Measurements from ENCODE around the gene LRFN2.

Gene LRFN2

DNA sequence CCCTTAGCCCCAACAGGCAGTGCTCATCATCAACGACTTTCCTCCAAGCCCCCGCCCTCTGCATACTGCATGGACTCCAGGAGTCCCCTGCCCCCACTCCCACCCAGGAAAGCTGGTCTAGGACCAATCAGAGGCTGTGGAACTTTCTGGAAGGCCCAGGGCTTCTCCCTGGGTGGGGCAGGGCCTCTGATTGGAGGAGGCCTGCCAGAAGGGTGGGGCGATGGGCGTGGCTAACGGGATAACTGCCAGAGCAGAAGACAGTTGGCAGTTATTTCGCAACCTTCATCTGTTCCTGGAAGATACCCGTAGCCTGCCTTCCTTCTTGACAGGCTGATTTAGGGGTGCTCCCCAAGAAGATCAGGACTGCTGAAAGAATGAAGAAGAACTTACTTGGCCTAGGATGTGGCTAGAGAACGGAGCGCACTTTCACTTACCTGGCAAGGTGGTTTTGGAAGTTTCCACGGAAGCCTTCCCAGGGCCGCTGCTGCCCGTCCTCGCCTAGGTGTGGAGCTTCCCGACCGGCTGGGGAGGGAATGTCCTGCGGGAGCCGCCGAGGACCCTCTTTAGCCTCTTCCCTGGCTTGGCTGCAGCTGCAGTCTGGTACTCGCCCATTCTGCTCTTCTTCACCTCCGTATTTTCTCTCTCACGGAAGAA lies 209.0 kb downstream of the LRFN2 start:
- no peak for DNase-seq (ENCODE audit: low spot score)

DNA sequence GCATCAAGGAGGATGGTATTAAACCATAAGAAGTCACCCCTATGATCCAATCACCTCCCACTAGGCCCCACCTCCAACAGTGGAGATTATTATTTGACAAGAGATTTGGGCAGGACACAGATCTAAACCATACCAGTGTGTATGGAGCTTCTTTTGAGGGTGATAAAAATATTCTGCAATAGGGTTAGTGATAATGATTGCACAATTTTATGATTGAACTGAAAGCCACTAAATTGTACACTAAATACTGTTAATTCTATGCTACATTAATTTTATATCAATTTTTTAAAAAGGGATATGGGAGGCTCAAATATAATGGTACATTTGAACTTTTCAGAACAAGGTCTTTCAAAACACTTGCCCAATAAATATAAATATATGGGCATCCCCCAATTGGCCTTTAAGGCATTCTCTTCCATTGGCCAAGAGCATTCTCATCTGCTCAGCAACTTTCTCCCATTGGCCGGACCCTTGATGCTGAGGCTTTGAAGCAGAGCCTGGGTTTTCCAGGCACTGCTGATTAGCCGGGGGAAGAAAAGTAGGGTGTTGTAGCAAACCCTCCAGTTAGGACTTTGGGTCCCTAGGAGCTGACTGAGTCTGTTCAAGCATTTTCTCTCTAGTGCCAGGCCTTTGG lies 209.9 kb downstream of the LRFN2 start:
- no peak for DNase-seq (ENCODE audit: low spot score)

DNA sequence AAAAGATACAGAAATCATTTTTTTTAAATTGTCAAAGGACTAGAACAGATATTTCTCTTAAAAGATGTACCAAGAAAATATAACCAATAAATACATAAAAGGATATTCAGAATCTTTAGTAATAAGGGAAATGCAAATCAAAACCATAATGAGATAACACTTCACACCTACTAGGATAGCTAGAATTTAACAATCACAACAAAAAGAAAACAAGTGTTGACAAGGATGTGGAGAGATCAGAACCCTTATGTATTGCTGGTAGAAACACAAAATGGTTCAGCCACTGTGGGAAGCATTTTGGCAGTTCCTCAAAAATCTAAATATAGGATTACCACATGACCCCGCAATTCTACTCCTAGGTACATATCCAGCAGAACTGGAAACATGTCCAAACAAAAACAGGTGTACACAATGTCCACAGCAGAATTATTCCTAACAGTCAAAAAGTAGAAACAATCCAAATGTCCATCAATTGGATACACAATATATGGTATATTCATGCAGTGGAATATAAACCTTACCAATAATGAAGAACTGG lies 211.0 kb downstream of the LRFN2 start:
- DNase-seq (ENCODE audit: low spot score), result no peak

DNA sequence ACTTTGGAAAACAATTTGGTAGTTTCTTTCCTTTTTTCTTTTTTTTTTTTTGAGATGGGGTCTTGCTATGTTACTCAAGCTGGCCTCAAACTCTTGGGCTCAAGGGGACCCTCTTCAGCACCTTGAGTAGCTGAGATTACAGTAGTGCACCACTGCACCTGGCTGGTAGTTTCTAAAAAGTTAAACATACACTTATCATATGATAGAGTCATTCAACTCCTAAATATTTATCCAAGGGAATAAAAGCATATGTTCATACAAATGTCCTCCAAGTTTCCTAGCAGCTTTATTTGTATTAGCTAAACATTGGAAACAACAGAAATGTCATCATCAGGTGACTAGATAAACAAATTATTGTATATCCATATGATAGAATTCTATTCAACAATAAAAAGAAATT lies 213.9 kb downstream of the LRFN2 start:
- DNase-seq (ENCODE audit: low spot score), result no peak

DNA sequence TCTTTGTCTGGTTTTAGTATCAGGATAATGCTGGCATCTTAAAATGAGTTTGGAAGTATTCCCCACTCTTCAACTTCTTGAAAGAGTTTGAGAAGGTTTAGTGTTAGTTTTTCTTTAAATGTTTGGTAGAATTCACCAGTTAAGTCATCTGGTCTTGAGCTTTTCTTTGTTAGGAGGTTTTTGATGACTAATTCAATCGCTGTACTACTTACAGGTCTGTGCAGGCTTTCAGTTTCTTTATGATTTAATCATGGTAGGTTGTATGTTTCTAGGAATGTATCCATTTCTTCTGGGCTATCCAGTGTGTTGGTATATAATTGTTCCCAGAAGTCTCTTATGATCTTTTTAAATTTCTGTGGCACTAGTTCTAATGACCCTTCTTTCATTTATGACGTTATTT lies 215.5 kb downstream of the LRFN2 start:
- DNase-seq (ENCODE audit: low spot score), result no peak

DNA sequence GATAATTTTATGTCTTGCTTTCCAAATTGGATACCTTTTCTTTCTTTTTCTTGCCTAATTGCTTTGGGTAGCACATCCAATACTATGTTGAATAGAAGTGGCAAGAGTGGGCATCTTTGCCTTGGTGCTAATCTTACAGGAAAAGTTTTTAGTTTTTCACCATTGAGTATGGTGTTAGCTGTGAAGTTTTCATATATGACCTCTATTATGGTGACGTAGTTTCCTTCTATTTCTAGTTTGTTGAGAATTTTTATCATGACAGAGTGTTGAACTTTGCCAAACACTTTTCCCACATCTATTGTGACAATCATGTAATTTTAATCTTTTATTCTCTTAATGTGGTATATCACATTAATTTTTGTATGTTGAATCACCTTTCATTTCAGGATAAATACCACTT lies 216.1 kb downstream of the LRFN2 start:
- DNase-seq (ENCODE audit: low spot score), result no peak

DNA sequence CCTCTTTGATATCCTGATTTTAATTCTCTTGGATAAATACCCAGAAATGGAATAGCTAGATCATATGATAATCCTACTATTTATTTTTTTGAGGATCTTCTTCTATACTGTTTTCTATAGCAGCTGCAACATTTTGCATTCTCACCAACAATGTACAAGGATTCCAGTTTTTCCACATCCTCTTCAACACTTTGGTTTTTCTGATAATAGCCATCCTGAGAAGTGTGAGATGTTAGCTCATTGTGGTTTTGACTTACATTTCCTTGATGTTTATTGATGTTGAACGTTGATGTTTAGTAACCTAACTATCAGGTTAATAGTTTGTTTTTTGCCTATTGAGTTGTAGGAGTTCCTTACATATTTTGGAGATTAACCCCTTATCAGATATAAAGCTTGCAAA lies 217.3 kb downstream of the LRFN2 start:
- DNase-seq (ENCODE audit: low spot score), result no peak

DNA sequence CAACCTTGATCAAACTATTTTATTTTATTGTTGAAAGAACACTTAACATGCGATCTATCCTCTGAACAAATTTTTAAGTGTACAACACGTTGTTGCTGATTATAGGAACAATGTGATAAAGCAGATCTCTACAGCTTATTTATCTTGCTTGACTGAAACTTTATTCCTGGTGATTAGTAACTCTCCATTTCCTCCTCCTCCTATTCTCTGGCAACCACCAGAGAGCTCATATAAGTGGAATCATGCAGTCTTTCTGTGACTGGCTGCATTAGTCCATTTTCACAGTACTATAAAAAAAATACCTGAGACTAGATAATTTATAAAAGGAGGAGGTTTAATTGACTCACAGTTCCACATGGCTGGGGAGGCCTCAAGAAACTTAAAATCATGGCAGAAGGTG lies 218.1 kb downstream of the LRFN2 start:
- DNase-seq (ENCODE audit: low spot score), result no peak

DNA sequence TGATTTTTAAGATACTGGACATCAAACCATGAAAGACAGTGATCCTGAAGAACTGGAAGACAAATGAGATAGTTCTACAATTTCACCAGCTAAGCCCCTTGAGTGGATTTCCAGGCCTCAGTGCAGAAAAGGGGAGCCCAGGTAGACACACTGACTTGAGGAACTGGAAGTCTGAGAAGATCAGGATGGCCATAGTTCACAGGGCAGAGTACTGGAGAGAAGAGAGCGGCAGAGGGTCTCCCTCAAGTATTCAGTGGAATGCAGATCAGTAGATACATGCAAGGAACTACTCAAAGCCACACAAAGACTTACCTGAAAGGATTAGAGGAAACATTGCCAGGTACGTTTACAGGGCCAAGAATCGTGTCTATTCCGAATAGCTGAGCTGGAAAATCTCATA lies 224.3 kb downstream of the LRFN2 start:
- no peak for DNase-seq (ENCODE audit: low spot score)

DNA sequence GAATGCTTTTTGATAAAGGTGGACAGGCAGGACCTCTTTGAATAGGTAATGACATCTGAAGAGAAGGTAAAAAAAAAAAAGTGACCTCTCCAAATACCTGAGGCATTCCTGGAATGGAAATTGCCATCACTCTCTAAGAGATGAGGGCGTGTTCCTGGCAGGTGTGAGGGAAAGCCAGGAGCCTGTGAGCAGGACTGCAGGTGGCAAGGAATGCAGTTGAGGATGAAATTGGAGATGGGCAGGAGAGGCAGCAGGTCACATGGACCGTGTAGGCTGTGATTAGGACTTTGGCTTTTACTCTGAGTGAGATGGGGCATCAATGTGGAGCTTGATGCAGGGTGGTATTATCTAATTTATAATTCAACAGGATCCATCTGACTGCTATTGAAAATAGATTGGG lies 227.4 kb downstream of the LRFN2 start:
- DNase-seq (ENCODE audit: low spot score), result no peak

DNA sequence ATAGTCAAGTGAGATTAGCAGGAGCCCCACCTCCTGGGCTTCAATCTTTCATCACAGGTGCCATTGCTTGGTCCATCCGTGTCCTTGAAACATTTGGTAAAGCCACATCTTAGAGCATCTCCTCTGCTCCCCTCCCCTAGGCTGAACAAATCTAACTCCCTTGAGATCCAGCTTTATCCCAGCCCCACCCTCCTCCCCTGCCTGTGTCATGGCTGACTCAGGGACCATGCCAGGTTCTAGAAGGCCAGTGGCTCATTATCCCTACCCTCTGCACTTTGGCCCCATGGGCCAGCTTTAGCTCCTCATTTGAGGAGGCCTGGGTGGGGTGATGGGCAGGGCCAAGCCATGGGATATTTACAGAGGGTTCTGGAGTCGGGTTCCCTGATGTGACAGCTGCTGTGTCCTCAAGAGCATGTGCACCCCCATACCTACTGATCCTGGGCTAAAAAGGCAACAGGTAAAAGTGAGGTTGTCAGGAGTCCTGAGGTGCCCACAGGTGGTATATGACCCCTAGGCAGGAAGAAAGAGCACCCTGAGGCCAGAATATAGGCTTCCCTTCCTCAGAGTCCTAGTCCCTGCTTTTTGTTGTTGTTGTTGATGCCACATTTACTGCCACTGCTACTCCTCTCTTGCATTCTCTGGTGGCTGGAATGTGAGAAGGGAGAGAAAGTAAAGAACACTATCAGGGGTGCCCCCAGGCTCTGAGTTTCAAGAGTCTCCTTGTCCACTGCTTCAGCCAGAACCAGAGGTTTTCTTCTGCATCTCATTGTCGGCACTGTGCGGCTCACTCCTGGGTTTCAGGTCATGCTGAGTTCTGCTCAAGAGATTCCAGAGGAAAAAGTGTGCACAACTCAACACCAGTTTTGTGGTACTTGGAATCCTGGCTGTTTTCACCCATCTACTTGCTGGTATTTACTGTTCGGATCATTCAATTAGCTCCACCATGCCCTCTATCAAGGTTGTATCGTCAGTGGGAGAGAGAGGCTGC lies 228.4 kb downstream of the LRFN2 start:
- no peak for DNase-seq (ENCODE audit: low spot score)

DNA sequence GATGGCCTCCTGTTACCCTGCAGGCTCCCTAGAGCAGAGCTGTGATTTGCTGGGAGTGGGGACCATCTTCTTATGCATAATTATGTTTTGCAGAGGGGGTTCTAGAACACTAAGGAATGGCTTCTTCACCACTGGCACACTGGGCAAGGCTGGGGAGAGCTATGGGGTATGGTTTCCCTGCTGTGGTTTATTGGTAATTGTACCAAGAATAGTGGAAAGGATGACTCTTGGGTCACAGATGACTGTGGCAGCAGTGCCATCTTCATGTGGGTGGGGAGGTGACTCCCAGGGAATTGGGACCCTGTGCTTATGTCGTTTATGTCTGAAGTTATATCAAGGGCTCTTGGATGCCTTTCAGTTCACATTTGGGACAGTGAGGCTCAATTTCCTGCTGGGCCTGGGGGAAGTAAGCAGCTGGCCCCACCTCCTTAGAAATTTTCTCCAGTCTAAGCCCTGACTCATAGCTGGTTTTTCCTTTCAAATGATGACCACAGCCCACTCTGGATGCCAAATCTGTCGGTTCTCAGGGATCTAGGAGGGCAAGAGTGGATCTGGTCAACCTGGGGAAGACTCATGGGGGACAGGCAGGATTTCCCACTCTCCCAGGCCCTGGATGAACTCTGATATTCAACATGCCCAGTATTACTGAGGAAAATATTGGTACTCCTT lies 230.8 kb downstream of the LRFN2 start:
- no peak for DNase-seq (ENCODE audit: low spot score)

DNA sequence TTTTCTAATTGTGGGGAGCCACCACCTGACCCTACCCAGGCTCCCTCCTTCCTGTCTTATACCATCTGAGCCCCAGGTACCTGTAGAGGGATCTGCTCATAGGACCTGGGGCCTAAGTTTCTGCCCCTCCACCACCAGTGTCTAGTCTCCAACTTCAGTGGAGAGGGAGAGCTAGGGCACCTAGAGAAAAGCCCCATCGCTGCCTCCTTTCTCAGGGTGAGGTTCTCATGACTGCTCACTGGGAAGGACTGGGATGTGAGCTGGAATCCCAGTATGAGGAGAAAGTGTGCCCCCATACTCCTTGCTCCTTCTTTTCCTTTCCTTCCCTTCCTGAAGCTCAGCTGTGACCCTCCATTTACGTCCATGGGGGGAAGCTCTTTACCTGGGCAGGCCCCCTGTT lies 231.6 kb downstream of the LRFN2 start:
- DNase-seq (ENCODE audit: low spot score), result no peak

DNA sequence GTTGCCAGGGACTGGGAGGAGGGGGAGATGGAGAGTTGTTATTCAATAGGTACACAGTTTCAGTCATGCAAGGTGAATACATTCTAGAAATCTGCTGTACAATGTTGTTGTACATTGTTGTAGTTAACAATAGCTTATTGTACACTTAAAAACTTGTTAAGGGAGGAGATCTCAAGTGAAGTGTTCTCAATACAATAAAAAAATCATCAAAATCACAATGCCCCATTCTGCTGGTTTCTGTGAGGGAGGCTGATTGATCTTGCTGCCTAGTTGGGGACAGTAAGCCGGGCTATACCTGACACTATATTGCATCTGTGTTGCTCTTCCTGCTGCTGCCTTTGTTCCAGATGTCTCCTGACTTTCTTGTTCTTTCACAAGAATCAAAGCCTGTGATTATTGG lies 232.1 kb downstream of the LRFN2 start:
- DNase-seq (ENCODE audit: low spot score), result no peak

DNA sequence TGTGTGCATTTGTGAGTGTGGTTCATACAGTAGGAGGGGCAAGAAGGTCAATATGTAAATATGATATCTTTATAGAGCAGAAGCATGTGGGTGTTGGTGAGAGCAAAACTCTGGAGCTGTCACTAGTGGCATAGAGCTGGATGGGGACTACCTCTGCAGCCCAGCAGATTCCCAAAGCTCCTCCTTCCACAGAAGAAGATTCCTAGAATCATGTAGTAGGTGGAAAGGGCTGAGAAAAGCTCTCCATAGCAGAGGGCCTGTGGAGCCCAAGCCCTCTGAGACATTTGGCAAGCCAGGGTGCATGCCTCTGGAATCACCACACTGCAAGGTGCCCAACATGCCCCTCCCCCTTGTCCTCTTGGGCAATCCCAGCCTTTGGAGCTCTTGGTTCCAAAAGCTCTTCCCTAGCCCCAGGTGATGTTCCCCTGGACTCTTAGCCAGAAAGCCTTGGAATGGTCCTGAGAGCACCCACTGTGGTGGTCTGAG lies 233.2 kb downstream of the LRFN2 start:
- no peak for DNase-seq (ENCODE audit: low spot score)

DNA sequence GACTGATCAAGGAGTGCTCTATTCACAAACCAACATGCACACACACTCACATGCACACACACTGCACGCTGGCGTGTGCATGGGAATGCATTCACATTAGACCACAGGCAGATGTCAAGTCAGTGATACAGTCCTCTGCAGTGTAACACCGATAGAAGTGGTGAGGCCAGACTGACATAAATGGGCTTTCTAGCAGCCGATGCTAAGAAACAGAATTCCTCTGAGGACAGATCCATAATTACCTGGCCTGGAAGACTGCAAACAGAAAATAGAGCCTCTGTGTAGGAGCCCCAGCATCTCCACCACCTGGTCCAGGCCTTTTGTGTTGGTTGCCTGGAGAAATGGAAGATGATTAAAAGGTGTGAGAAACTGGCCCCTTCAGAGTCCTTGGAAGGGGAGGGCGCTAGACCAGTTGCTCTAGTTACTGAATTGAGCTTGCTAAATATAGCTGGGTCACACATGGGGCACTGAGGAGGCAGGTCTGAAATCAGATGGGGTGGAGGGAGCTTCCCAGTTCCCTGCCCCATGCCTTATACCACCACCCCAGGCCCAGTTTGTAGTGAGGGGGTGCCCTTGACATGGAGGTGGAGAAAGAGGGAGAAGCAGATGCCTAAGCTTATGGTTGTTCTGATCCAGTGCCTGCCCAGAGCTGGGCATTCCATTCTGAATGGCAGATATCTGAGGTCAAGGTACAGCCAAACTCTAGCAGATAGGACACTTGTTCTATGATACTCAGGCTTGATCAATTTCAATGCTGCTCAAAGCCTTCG lies 233.8 kb downstream of the LRFN2 start:
- DNase-seq (ENCODE audit: low spot score), result no peak

DNA sequence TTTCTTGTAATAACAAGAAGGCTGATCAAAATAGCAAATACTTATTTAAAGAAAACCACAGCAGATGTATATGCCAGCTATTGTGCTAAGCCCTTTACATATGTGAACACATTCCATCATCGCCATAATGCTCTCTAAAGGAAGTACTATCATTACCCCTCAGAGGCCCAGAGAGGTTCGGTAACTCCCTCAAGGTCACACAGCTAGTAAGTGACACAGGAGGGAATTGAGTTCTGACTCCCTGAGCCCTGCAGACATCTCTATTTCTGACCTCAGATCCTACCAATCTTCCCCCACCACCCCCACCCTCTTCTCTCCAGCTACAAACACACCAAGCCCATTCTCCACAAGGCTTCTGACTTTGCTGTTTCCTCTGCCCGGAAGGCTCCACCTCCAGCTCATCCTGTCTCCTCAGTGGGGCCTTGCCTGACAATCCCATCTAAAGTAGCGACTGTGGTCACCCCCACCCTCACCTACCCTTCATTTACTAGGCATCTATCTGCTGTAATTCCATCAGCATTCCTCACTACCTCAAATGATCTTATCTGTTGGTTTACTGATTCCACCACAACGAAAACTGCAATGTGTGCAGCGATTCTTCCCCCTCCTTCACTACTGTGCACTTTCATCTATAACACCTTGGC lies 234.5 kb downstream of the LRFN2 start:
- no peak for DNase-seq (ENCODE audit: low spot score)

DNA sequence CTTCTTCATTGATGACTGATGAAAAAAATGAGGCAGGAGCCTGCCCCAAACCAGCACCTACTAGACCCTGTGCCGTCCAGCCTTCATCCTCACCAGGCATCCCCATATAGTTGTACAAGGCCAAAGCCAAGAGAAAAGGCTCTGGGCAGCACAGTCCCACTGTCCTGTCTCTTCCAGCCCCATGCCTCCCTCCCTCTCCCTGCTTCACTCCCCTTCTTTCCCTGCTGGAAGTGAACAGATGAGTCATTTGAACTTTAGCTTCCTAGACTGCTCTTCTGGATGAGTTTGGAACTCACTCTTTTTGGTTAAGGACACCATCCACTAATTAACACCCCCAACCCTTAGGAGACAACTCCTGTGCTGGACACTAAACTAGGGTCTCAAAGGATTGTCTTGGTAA lies 235.2 kb downstream of the LRFN2 start:
- no peak for DNase-seq (ENCODE audit: low spot score)

DNA sequence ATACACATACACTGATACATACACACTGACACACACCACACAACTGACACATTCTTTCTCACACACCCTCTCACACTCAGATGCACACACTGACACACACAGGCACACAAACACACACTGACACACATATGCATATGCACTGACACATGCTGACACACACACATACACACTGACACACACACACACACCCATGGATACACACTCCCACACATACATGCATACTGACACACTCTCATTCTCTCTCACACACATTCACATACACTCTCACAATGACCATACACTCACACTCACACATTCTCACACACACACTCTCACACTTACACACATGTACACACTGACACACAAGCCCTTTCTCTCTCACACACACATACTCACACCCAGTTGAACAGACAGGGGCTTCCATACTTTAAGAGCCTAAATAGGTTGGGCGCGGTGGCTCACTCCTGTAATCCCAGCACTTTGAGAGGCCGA lies 236.4 kb downstream of the LRFN2 start:
- no peak for DNase-seq (ENCODE audit: low spot score)

DNA sequence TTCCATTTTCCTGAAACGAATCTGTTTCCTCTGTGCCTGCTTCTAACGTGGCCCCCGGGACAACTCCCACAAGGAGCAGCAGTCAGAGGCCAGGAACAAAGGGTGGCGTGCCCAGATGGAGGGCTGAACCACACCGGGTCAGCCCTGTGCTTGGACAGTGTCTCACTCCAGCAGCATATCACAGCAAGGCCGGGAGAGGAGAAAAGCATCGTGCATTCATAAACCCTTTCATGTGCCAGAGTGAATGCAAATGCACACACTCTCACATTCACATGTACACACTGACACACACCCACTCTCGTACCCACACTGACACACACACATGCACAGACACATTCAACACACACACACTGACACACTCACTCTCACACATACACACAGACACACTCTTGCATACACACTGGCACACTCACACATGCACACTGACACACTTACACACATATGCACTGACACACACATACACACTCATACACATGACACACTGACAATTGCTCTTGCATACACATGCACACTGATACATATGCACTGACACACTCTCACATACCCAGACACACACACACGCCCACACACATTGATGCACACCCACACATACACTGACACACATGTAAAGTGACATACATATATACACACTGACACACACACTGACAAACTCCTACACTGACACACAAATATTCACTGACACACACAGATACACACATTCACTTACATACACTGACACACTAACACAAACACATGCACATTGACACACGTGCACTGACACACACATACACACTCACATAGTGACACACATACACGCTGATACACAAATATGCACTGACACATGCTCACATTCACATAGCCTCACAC lies 237.0 kb downstream of the LRFN2 start:
- DNase-seq (ENCODE audit: low spot score), result no peak
